Effector CD4-positive, alpha-beta T cell (primary cell): ENCODE data around the gene TAF1.
"Not testable (repeated sequence)": the region's sequence is repeated elsewhere in the genome, so short reads cannot be mapped to it uniquely, and the experiment has no call there.

ENCODE experiments used
- DNase-seq: peaks from one replicate; pipeline ENCODE4 v3.0.0-alpha.2; 2020

Gene TAF1

DNA sequence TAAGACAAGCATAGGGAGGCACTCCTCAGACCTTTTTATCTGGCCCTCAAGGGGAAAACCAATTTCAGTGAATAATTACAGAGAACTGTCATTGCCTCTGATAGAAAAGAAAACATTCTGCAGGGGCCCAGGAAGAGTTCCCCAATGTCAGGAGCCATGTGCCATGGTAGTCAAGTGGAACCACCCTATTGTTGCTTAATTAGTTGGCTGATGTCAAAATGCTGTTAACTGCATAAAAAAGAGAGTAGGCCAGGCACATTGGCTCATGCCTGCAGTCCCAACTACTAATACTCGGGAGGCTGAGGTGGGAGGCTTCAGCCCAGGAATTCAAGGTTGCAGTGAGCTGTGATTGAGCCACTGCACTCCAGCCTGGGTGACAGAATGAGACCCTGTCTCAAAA is 138.2 kb downstream of the TAF1 start:
- DNase-seq, result no peak

DNA sequence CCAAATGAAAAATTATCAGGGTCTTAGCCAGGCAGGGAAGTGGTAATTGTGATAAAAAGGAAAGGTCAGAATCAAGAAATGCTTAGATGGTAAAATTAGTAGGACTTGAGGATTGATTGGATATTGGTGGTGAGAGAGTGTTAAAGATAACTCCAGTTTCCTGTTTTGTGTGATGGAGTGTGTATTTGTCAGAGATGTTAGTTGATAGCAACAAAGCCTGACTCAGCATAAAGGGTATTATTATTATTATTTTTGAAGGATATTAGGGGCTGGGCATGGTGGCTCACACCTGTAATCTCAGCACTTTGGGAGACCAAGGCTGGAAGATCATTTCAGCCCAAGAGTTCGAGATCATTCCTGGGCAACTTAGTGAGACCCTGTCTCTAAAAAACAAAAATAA is 143.1 kb downstream of the TAF1 start:
- DNase-seq, result no peak

DNA sequence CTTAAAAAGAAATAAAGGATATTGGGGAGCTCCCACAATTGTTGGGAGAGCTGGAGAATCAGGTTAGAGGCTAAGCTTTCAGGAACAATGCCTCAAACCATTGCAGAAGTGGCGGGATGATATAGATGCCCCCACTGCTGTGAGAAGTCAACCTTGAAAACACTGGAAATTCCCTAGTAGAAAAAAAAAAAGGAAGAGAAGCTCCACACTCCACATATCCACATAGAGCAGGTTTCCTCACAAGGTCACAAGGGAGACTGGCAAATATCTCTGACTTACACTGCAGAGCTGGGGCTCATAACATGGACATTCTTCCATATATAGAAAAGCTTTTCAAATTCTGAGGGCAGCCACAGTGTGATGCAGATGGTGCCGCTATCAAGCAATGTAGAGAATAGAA is 144.0 kb downstream of the TAF1 start:
- no peak for DNase-seq

DNA sequence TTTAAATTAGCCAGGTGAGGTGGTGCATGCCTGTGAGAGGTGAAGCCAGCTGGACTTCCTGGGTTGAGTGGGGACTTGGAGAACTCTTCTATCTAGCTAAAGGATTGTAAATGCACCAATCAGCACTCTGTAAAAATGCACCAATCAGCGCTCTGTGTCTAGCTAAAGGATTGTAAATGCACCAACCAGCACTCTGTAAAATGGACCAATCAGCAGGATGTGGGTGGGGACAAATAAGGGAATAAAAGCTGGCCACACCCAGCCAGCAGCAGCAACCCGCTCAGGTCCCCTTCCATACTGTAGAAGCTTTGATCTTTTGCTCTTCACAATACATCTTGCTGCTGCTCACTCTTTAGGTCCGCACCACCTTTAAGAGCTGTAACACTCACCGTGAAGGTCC is 147.6 kb downstream of the TAF1 start:
- not testable (repeated sequence) for DNase-seq

DNA sequence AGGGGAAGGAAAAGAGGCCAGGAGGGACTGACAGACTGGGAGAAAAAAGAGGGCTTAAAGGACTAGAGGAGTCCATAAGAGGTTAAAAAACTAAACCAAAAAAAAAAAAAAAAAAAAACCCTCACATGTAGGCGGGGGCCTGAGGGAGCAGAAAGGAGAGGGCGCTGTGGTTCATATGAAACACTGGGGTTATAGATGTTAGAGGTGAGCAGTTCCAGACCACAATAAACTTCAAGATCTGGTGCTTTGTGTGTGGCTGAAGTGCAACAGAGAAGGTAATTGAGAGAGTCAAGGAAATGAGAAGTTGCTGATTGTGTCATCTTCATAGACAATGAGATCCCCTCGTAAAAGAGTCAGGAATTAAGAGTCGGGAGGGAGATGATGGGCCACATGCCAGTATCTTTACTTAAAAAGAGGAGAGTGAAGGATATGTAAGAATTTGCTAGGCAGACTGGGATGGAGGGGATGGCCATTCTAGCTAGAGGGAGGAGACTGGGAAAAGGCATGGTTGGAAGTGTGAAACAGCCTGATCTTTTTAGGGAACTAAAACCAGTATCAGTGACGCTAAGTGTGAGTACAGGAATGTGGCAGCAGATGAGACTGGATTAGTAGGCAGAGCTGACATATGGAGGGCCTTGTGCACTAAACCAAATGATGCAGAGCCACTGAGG is 148.3 kb downstream of the TAF1 start:
- no peak for DNase-seq

DNA sequence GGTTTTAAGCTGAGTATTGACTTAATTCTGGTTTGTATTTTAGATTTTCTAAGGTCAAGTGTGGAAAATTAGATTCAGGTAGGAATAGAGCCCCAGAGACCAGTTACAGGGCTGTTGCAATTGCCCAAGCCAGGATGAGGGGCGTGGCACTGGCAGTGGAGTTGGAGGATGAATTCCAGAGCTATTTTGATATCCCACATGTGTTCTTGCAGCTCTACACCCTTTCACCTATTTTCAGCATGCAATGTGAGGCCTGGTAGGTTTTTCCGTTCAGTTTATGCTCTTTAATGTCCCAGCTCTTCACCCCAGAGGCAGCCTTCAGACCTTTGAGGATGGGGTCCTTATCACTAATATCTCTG is 148.9 kb downstream of the TAF1 start:
- no peak for DNase-seq
